SK-N-SH (cell line): Measurements from ENCODE around the gene BCL7B.
"Not testable (repeated sequence)": the region's sequence is repeated elsewhere in the genome, so short reads cannot be mapped to it uniquely, and the experiment has no call there.

Source experiments
- EP300 ChIP-seq, 2 experiments: IDR thresholded peaks; 2 replicates each; pipeline versions ENCODE4 v1.4.0 to v1.6.1; 2012; ENCODE audit warnings: borderline replicate concordance in 1 of 2, low read depth in 1 of 2, low read length in 1 of 2
- GABPA ChIP-seq: IDR thresholded peaks from 2 replicates; pipeline ENCODE4 v1.4.0; 2012; ENCODE audit warnings: low read depth, mild to moderate bottlenecking
- GATA2 ChIP-seq: sonication (generic); formaldehyde crosslinking; IDR thresholded peaks from 2 replicates; pipeline ENCODE4 v1.5.0; 2020; ENCODE audit warnings: mild to moderate bottlenecking, missing genetic modification reagents
- MEF2A ChIP-seq: IDR thresholded peaks from 2 replicates; pipeline ENCODE4 v1.4.0; 2012; ENCODE audit warnings: low read depth, borderline replicate concordance
- MXI1 ChIP-seq: IDR thresholded peaks from 2 replicates; pipeline ENCODE4 v1.6.1; 2012; ENCODE audit warnings: mild to moderate bottlenecking, low read depth, low read length, improper control_type of control experiment
- POLR2AphosphoS5 ChIP-seq: IDR thresholded peaks from 2 replicates; pipeline ENCODE4 v1.6.1; 2012; ENCODE audit warnings: low read depth, low read length
- TAF1 ChIP-seq: IDR thresholded peaks from 2 replicates; pipeline ENCODE4 v1.6.1; 2012; ENCODE audit warnings: low read depth, mild to moderate bottlenecking, low read length, moderate library complexity, borderline replicate concordance
- TF ChIP-seq, protein P1 (sequence below): fragments of 200-600 bp; sonication (generic); IDR thresholded peaks from 2 replicates; pipeline ENCODE4 v1.6.1; 2017; ENCODE audit warnings: antibody characterized with exemption, mild to moderate bottlenecking, moderate library complexity
- TF ChIP-seq, protein P2 (sequence below): IDR thresholded peaks from 2 replicates; pipeline ENCODE4; 2012

DNA sequence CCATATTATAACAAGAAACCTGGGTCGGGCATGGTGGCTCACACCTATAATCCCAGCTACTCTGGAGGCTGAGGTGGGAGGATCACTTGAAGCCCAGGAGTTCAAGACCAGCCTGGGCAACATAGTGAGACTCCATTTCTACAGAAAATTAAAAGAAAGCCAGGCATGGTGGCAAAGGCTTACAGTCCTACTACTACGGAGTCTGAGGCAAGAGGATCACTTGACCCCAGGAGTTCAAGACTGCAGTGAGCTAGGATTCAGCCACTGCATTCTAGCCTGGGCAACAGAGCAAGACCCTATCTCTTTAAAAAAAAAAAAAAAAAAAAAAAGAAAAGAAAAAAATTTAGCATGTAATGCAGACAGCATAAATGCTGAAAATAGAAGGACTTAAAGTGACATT lies 19.0 kb downstream of the BCL7B start:
- TF ChIP-seq, protein P1, sequence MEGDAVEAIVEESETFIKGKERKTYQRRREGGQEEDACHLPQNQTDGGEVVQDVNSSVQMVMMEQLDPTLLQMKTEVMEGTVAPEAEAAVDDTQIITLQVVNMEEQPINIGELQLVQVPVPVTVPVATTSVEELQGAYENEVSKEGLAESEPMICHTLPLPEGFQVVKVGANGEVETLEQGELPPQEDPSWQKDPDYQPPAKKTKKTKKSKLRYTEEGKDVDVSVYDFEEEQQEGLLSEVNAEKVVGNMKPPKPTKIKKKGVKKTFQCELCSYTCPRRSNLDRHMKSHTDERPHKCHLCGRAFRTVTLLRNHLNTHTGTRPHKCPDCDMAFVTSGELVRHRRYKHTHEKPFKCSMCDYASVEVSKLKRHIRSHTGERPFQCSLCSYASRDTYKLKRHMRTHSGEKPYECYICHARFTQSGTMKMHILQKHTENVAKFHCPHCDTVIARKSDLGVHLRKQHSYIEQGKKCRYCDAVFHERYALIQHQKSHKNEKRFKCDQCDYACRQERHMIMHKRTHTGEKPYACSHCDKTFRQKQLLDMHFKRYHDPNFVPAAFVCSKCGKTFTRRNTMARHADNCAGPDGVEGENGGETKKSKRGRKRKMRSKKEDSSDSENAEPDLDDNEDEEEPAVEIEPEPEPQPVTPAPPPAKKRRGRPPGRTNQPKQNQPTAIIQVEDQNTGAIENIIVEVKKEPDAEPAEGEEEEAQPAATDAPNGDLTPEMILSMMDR: not testable (repeated sequence)
- not testable (repeated sequence) for TF ChIP-seq TAF1; POLR2AphosphoS5; GATA2 (CRISPR knock-in tag); MEF2A; GABPA; EP300 (IDR thresholded peaks at IDR 0.05; ENCODE audit: borderline replicate concordance in 1 of 2, low read depth in 1 of 2, low read length in 1 of 2); MXI1
- TF ChIP-seq, protein P2, sequence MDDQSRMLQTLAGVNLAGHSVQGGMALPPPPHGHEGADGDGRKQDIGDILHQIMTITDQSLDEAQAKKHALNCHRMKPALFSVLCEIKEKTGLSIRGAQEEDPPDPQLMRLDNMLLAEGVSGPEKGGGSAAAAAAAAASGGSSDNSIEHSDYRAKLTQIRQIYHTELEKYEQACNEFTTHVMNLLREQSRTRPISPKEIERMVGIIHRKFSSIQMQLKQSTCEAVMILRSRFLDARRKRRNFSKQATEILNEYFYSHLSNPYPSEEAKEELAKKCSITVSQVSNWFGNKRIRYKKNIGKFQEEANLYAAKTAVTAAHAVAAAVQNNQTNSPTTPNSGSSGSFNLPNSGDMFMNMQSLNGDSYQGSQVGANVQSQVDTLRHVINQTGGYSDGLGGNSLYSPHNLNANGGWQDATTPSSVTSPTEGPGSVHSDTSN: not testable (repeated sequence)
